Adrenal gland (tissue), 5 donors: ENCODE data around the gene ZNF787.

Source experiments
- POLR2A ChIP-seq, 2 donors: fragments of 450-650 bp; IDR thresholded peaks; one replicate each; pipeline ENCODE4 v1.6.1; 2017; ENCODE audit warnings: antibody characterized with exemption in 2 of 2, mild to moderate bottlenecking in 2 of 2, moderate library complexity in 1 of 2
- TF ChIP-seq, protein P1 (sequence below), 6 experiments: fragments of 450-650 bp in 4 of 6; fragments of 200-600 bp in 2 of 6; sonication (generic) in 1 of 6; IDR thresholded peaks; 1 replicate in 5 of 6; 2 replicates in 1 of 6; pipeline versions ENCODE4 v1.5.1 to v1.8.0; 2016 to 2021; ENCODE audit warnings: antibody characterized with exemption in 6 of 6, mild to moderate bottlenecking in 2 of 6, moderate library complexity in 1 of 6
- donor health status: DM: no; HTN: no; CAD: no.

DNA sequence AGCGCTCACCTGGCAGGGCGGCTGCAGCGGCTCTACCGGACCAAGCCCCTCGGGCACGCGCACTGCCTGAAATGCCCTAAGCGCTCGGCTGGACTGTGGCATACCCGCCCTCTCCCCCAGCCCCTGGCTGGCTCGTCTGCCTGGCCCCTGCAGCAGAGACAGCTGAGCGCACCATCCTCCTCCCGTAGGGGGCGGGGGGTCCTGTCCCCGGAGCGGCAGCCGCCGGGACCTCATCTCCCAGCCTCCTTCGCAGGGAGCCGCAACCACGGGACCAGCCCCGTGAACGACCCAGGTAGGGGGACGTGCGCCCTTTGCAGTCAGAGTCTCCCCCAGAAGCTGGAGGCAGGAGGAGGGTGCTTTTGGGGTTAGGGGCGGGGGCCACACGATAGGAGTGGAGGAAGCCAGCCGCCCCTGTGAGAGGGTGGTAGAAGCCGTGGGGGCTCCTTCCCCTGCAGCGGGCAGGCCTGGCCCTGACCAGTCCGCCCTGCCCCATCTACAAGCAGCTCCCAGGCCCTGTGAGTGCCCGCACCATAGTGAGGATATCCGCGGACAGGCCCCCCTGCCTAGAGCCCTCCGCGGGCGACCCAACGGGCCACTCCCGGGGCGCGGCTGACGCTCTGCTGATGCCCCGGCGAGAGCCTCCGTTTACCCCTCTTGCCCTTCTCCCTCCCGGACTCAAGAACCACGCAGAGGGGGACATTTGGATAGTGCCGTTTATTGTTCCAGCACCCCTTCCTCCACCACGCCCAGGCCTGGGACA lies 34.2 kb downstream of the ZNF787 start:
- no peak for TF ChIP-seq POLR2A (IDR thresholded peaks at IDR 0.05)
- TF ChIP-seq, protein P1, sequence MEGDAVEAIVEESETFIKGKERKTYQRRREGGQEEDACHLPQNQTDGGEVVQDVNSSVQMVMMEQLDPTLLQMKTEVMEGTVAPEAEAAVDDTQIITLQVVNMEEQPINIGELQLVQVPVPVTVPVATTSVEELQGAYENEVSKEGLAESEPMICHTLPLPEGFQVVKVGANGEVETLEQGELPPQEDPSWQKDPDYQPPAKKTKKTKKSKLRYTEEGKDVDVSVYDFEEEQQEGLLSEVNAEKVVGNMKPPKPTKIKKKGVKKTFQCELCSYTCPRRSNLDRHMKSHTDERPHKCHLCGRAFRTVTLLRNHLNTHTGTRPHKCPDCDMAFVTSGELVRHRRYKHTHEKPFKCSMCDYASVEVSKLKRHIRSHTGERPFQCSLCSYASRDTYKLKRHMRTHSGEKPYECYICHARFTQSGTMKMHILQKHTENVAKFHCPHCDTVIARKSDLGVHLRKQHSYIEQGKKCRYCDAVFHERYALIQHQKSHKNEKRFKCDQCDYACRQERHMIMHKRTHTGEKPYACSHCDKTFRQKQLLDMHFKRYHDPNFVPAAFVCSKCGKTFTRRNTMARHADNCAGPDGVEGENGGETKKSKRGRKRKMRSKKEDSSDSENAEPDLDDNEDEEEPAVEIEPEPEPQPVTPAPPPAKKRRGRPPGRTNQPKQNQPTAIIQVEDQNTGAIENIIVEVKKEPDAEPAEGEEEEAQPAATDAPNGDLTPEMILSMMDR (IDR thresholded peaks at IDR 0.05) = no peak
